Spleen (tissue), 11 donors: ENCODE data around the gene PRKCB. TPM values are rescaled to one million over a fixed set of nuclear protein-coding genes. Genes with fewer than 3 reads are reported as not detected.
A peak's percentile ranks its signal among the peaks of the same experiment; 100 is the strongest.

Experiments used
- DNase-seq: peaks from one replicate; pipeline ENCODE4 v3.0.0-alpha.2; 2020
- H3K27ac ChIP-seq, 8 donors: fragments of 200-600 bp; sonication (generic) in 7 of 8; 1 replicate in 4 of 8; 2 replicates in 4 of 8; pipeline versions ENCODE4 v1.5.0 to v1.8.0; 2016 to 2021; ENCODE audit warnings: inconsistent platforms in 4 of 8, mild to moderate bottlenecking in 4 of 8, moderate library complexity in 1 of 8
- H3K27me3 ChIP-seq, 7 donors: fragments of 200-600 bp; sonication (generic) in 6 of 7; replicated peaks in 1 of 7; 1 replicate in 4 of 7; 2 replicates in 3 of 7; pipeline versions ENCODE4 v1.5.0 to v1.8.0; 2016 to 2021; ENCODE audit warnings: inconsistent platforms in 3 of 7, mild to moderate bottlenecking in 1 of 7
- H3K36me3 ChIP-seq, 6 donors: fragments of 200-600 bp; sonication (generic) in 5 of 6; 1 replicate in 4 of 6; 2 replicates in 2 of 6; pipeline versions ENCODE4 v1.5.0 to v1.8.0; 2016 to 2021; ENCODE audit warnings: inconsistent platforms in 2 of 6
- H3K4me1 ChIP-seq, 6 donors: fragments of 200-600 bp; sonication (generic) in 5 of 6; 1 replicate in 3 of 6; 2 replicates in 3 of 6; pipeline versions ENCODE4 v1.5.0 to v1.8.0; 2016 to 2021; ENCODE audit warnings: inconsistent platforms in 3 of 6
- H3K4me3 ChIP-seq, 8 donors: fragments of 200-600 bp; sonication (generic) in 7 of 8; 1 replicate in 4 of 8; 2 replicates in 4 of 8; pipeline versions ENCODE4 v1.5.0 to v1.8.0; 2016 to 2021; ENCODE audit warnings: inconsistent platforms in 4 of 8, mild to moderate bottlenecking in 4 of 8, moderate library complexity in 2 of 8
- H3K9me3 ChIP-seq, 8 donors: fragments of 200-600 bp; sonication (generic) in 7 of 8; 1 replicate in 4 of 8; 2 replicates in 4 of 8; pipeline versions ENCODE4 v1.5.0 to v1.8.0; 2016 to 2021; ENCODE audit warnings: inconsistent platforms in 4 of 8
- POLR2A ChIP-seq, 3 donors: fragments of 450-650 bp; IDR thresholded peaks; one replicate each; pipeline ENCODE4 v1.5.1; 2017; ENCODE audit warnings: antibody characterized with exemption in 3 of 3, mild to moderate bottlenecking in 1 of 3
- POLR2AphosphoS5 ChIP-seq, 3 donors: sonication (generic); formaldehyde crosslinking; IDR thresholded peaks; one replicate each; pipeline ENCODE4 v1.5.1; 2017; ENCODE audit warnings: antibody characterized with exemption in 3 of 3
- WGBS, 5 donors: extraction: QIAGEN DNeasy Blood & Tissue Kit in 3 of 5; methylation state at CpG; one replicate each; pipeline versions ENCODE4 v1.1.5 to v1.1.7; 2013 to 2018; 5-methylcytosine and 5-hydroxymethylcytosine counted together
- intact Hi-C: fragments of 100-400 bp; cut with DNase I; formaldehyde crosslinking; loops from one replicate; pipeline ENCODE4 v1.15.0; 2023; ENCODE audit warnings: low total_unique reads
- polyA plus RNA-seq, 3 donors: library from polyadenylated mRNA; stranded (reverse); fragments of 200-250 nt; gene quantifications; one replicate each; pipeline ENCODE4 v1.2.1, GENCODE V29; 2013
- total RNA-seq, 7 donors: library from RNA; depleted of rRNA in 3 of 7; stranded (reverse); fragments of >200 nt in 3 of 7; fragmentation: NEBNext Ultra II Directional in 4 of 7; extraction: Animal tissue kit (Norgen Biotek cat#: 25700) in 4 of 7; gene quantifications; one replicate each; pipeline versions ENCODE4 v1.1.0 to v1.2.1, GENCODE V29; 2016 to 2021
- TF ChIP-seq, protein P1 (sequence below), 11 experiments: fragments of 200-600 bp in 7 of 11; fragments of 450-650 bp in 4 of 11; sonication (generic) in 4 of 11; IDR thresholded peaks in 8 of 11; conservative IDR thresholded peaks in 3 of 11; 1 replicate in 7 of 11; 2 replicates in 4 of 11; pipeline versions ENCODE4 v1.4.0 to v1.8.0; 2016 to 2021; ENCODE audit warnings: antibody characterized with exemption in 11 of 11, inconsistent platforms in 4 of 11, mild to moderate bottlenecking in 1 of 11
- donor health status: healthy with polysubstance abuse.
- donor health status: DM: no; HTN: no; CAD: no; lungs with moderate emphysema.
- donor health status: DM: no; HTN: no; CAD: no.
- donor health status: Bipolar disorder and iron deficiency.
- donor health status: healthy.
- donor health status: DM: no; HTN: no; CAD: no.
- donor health status: DM: yes; HTN: yes; CAD: no.

Gene PRKCB
- total and polyA plus RNA-seq, 10 donors: 33.8 to 284 (median 182) TPM

DNA sequence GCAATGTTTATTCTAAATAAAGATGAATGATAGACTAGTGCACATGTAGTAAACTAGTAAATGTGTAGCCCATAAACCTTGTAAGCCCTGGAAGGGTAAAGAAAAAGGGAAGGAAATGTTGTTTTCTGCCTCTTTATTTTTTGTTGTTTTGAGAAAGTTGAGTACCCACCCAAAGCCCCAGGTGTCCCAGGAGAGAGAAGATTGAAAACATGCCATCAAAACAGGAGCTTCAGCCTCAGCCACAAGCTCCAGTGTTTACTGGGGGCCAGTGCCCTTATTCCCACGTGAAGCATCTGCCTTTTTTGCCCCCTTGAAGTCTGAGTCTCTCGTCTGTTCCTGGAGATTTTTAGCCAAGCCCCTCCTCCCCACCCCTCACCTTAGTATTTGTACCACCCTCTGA is 121.5 kb downstream of the PRKCB start:
- Histone ChIP-seq H3K27me3 (no peaks in the 10 kb centered on the region), H3K9me3 (no peaks in the 10 kb centered on the region), H3K36me3 (no peaks in the 10 kb centered on the region), H3K4me1 (peaks cover 28 to 99% (median 60%) of the 10 kb centered on the region in 6 donors), H3K27ac (peak overlapping the region in 5 of 8 donors; percentile 12 to 83 (median 46)), H3K4me3 (no peak overlapping the region)
- TF ChIP-seq POLR2AphosphoS5 (IDR thresholded peaks at IDR 0.05) (no peak), POLR2A (IDR thresholded peaks at IDR 0.05) (no peak)
- WGBS, 5 donors: 35 to 65% (median 47%) methylated on average over 2 of the region's 2 CpGs
- DNase-seq: no peak
- intact Hi-C loops: no loop called here

- WGBS, 5 donors: 37 to 48% (median 40%) methylated on average over 11 of the region's 11 CpGs
- Histone ChIP-seq H3K36me3 (peaks cover 0 to 15% (median 3%) of the 10 kb centered on the region in 6 donors), H3K27me3 (no peaks in the 10 kb centered on the region), H3K4me1 (peaks cover 22 to 83% (median 50%) of the 10 kb centered on the region in 6 donors), H3K27ac (peak overlapping the region in 6 of 8 donors; percentile 48 to 83 (median 66)), H3K9me3 (no peaks in the 10 kb centered on the region), H3K4me3 (no peak overlapping the region)
- TF ChIP-seq POLR2AphosphoS5 (IDR thresholded peaks at IDR 0.05) (peak in 1 of 3 donors; percentile 39), POLR2A (IDR thresholded peaks at IDR 0.05) (no peak)
- DNase-seq: no peak
- intact Hi-C loops: no loop called here
These were observed 123.4 kb downstream of the PRKCB start for GRCh38 chr16:23959072-23959751.

- WGBS, 5 donors: 48 to 56% (median 55%) methylated on average over 4 of the region's 4 CpGs
- H3K36me3 ChIP-seq: peaks cover 0 to 19% (median 5%) of the 10 kb centered on the region in 6 donors
- H3K27ac ChIP-seq: peak overlapping the region in 7 of 8 donors; percentile 42 to 83 (median 62)
- no peaks in the 10 kb centered on the region for H3K27me3 ChIP-seq
- intact Hi-C loops: no loop called here
- H3K4me3 ChIP-seq: peak overlapping the region in 1 of 8 donors; percentile 30
- H3K9me3 ChIP-seq: no peaks in the 10 kb centered on the region
- peaks cover 22 to 78% (median 50%) of the 10 kb centered on the region in 6 donors for H3K4me1 ChIP-seq
- peak in 1 of 3 donors; percentile 8 for TF ChIP-seq POLR2AphosphoS5 (IDR thresholded peaks at IDR 0.05)
- TF ChIP-seq, protein P1, sequence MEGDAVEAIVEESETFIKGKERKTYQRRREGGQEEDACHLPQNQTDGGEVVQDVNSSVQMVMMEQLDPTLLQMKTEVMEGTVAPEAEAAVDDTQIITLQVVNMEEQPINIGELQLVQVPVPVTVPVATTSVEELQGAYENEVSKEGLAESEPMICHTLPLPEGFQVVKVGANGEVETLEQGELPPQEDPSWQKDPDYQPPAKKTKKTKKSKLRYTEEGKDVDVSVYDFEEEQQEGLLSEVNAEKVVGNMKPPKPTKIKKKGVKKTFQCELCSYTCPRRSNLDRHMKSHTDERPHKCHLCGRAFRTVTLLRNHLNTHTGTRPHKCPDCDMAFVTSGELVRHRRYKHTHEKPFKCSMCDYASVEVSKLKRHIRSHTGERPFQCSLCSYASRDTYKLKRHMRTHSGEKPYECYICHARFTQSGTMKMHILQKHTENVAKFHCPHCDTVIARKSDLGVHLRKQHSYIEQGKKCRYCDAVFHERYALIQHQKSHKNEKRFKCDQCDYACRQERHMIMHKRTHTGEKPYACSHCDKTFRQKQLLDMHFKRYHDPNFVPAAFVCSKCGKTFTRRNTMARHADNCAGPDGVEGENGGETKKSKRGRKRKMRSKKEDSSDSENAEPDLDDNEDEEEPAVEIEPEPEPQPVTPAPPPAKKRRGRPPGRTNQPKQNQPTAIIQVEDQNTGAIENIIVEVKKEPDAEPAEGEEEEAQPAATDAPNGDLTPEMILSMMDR (IDR thresholded peaks at IDR 0.05 in 8 of 11, conservative IDR thresholded peaks at IDR 0.05 in 3 of 11): no peak
- DNase-seq: no peak
These were observed 123.9 kb downstream of the PRKCB start for GRCh38 chr16:23959752-23960072.

- DNase-seq: no peak
- H3K36me3 ChIP-seq: peaks cover 0 to 25% (median 5%) of the 10 kb centered on the region in 6 donors
- H3K9me3 ChIP-seq: no peaks in the 10 kb centered on the region
- TF ChIP-seq POLR2AphosphoS5 (IDR thresholded peaks at IDR 0.05) (no peak), POLR2A (IDR thresholded peaks at IDR 0.05) (no peak)
- TF ChIP-seq, protein P1 (IDR thresholded peaks at IDR 0.05 in 8 of 11, conservative IDR thresholded peaks at IDR 0.05 in 3 of 11): no peak
- peak overlapping the region in 1 of 8 donors; percentile 30 for H3K4me3 ChIP-seq
- 40 to 56% (median 46%) methylated on average over 5 of the region's 5 CpGs for WGBS, 5 donors
- intact Hi-C loops: no loop called here
- H3K27ac ChIP-seq: peak overlapping the region in 7 of 8 donors; percentile 42 to 83 (median 62)
- H3K4me1 ChIP-seq: peaks cover 22 to 73% (median 50%) of the 10 kb centered on the region in 6 donors
- H3K27me3 ChIP-seq: no peaks in the 10 kb centered on the region
These were observed 124.5 kb downstream of the PRKCB start for GRCh38 chr16:23960081-23960885.

GRCh38 chr16:23962001-23962400 is 126.2 kb downstream of the PRKCB start:
- intact Hi-C loops: no loop called here
- peak overlapping the region in 2 of 8 donors; percentile 77 to 83 for H3K27ac ChIP-seq
- DNase-seq: no peak
- peaks cover 0 to 34% (median 5%) of the 10 kb centered on the region in 6 donors for H3K36me3 ChIP-seq
- WGBS, 5 donors: 71 to 86% (median 81%) methylated on average over 5 of the region's 5 CpGs
- H3K4me3 ChIP-seq: no peak overlapping the region
- H3K27me3 ChIP-seq: no peaks in the 10 kb centered on the region
- peaks cover 28 to 70% (median 52%) of the 10 kb centered on the region in 6 donors for H3K4me1 ChIP-seq
- H3K9me3 ChIP-seq: no peaks in the 10 kb centered on the region
- no peak for TF ChIP-seq POLR2AphosphoS5 (IDR thresholded peaks at IDR 0.05)
- no peak for TF ChIP-seq POLR2A (IDR thresholded peaks at IDR 0.05)
- TF ChIP-seq, protein P1 (IDR thresholded peaks at IDR 0.05 in 8 of 11, conservative IDR thresholded peaks at IDR 0.05 in 3 of 11): no peak
